ENCODE results near the gene TANGO2.

Gene TANGO2

GRCh38 chr22:20012741-20013331 is 8.1 kb upstream of the TANGO2 start:
- Histone ChIP-seq H3K4me2 (ENCODE audit: low read length, poor library complexity, severe bottlenecking) (no peak overlapping the region), H3K4ac (ENCODE audit: low read depth in 1 of 2, low read length in 2 of 2) (no peak overlapping the region), H3K18ac (ENCODE audit: low read depth in 1 of 2, low read length in 2 of 2) (peak overlapping the region in 1 of 2 experiments; percentile 46), H2BK15ac (ENCODE audit: low read depth, poor library complexity, severe bottlenecking) (no peak overlapping the region), H3K36me3 (ENCODE audit: control insufficient read depth in 1 of 2, insufficient read depth in 2 of 2, low read depth in 1 of 2, low read length in 2 of 2) (no peaks in the 10 kb centered on the region), H3K27ac (ENCODE audit: low read length, poor library complexity, severe bottlenecking) (no peak overlapping the region), H2AK5ac (ENCODE audit: low read length, severe bottlenecking) (peak overlapping the region; percentile 6), H3K23ac (ENCODE audit: low read length in 2 of 2) (no peak overlapping the region), H3K9me3 (ENCODE audit: control insufficient read depth, low read length) (no peaks in the 10 kb centered on the region), H2AFZ (ENCODE audit: low read depth, low read length) (peak overlapping the region; percentile 6), H3K9ac (ENCODE audit: low read length) (no peak overlapping the region), H2BK12ac (ENCODE audit: low read length in 2 of 2) (no peak overlapping the region), H4K91ac (ENCODE audit: low read length) (no peak overlapping the region), H2BK5ac (ENCODE audit: low read depth, low read length, poor library complexity, severe bottlenecking) (no peak overlapping the region), H3K4me3 (ENCODE audit: insufficient read depth in 1 of 2, low read depth in 1 of 2, low read length in 2 of 2) (no peak overlapping the region), H3K14ac (ENCODE audit: low read length in 2 of 2) (peak overlapping the region in 1 of 2 experiments; percentile 50), H3K27me3 (ENCODE audit: control insufficient read depth in 1 of 2, insufficient read depth in 1 of 2, low read length in 2 of 2) (peaks cover 19 to 28% of the 10 kb centered on the region in 2 experiments), H3K4me1 (ENCODE audit: control insufficient read depth, insufficient read depth, low read depth, low read length) (peaks cover 26% of the 10 kb centered on the region), H3K79me1 (replicated peaks; ENCODE audit: low read length, poor library complexity, severe bottlenecking) (peaks cover 3% of the 10 kb centered on the region), H4K8ac (ENCODE audit: low read length) (no peak overlapping the region), H2BK120ac (ENCODE audit: low read depth, low read length) (no peak overlapping the region)
- WGBS, result 89% methylated on average over 10 of the region's 10 CpGs
- no peak for DNase-seq

- Histone ChIP-seq H3K9ac (ENCODE audit: low read length) (no peak overlapping the region), H4K8ac (ENCODE audit: low read length) (no peak overlapping the region), H2BK12ac (ENCODE audit: low read length in 2 of 2) (no peak overlapping the region), H3K27ac (ENCODE audit: low read length, poor library complexity, severe bottlenecking) (no peak overlapping the region), H2BK120ac (ENCODE audit: low read depth, low read length) (no peak overlapping the region), H2AK5ac (ENCODE audit: low read length, severe bottlenecking) (no peak overlapping the region), H3K23ac (ENCODE audit: low read length in 2 of 2) (no peak overlapping the region), H2BK15ac (ENCODE audit: low read depth, poor library complexity, severe bottlenecking) (no peak overlapping the region), H2BK5ac (ENCODE audit: low read depth, low read length, poor library complexity, severe bottlenecking) (no peak overlapping the region), H3K14ac (ENCODE audit: low read length in 2 of 2) (no peak overlapping the region), H3K9me3 (ENCODE audit: control insufficient read depth, low read length) (no peaks in the 10 kb centered on the region), H3K36me3 (ENCODE audit: control insufficient read depth in 1 of 2, insufficient read depth in 2 of 2, low read depth in 1 of 2, low read length in 2 of 2) (no peaks in the 10 kb centered on the region), H4K91ac (ENCODE audit: low read length) (no peak overlapping the region), H3K27me3 (ENCODE audit: control insufficient read depth in 1 of 2, insufficient read depth in 1 of 2, low read length in 2 of 2) (peaks cover 24 to 34% of the 10 kb centered on the region in 2 experiments), H3K79me1 (replicated peaks; ENCODE audit: low read length, poor library complexity, severe bottlenecking) (peaks cover 3% of the 10 kb centered on the region), H3K18ac (ENCODE audit: low read depth in 1 of 2, low read length in 2 of 2) (no peak overlapping the region), H3K4me2 (ENCODE audit: low read length, poor library complexity, severe bottlenecking) (no peak overlapping the region), H3K4me1 (ENCODE audit: control insufficient read depth, insufficient read depth, low read depth, low read length) (peaks cover 24% of the 10 kb centered on the region), H3K4me3 (ENCODE audit: insufficient read depth in 1 of 2, low read depth in 1 of 2, low read length in 2 of 2) (no peak overlapping the region), H3K4ac (ENCODE audit: low read depth in 1 of 2, low read length in 2 of 2) (no peak overlapping the region), H2AFZ (ENCODE audit: low read depth, low read length) (no peak overlapping the region)
- 4% methylated on average over 11 of the region's 11 CpGs for WGBS
- DNase-seq, result peak; percentile 60
Measured at GRCh38 chr22:20013382-20013871, 7.5 kb upstream of the TANGO2 start.

- no peak overlapping the region for H3K4ac ChIP-seq (ENCODE audit: low read depth in 1 of 2, low read length in 2 of 2)
- H4K91ac ChIP-seq (ENCODE audit: low read length), result no peak overlapping the region
- H3K4me2 ChIP-seq (ENCODE audit: low read length, poor library complexity, severe bottlenecking), result peak overlapping the region; percentile 30
- no peak overlapping the region for H2BK15ac ChIP-seq (ENCODE audit: low read depth, poor library complexity, severe bottlenecking)
- peaks cover 27 to 41% of the 10 kb centered on the region in 2 experiments for H3K27me3 ChIP-seq (ENCODE audit: control insufficient read depth in 1 of 2, insufficient read depth in 1 of 2, low read length in 2 of 2)
- H2BK120ac ChIP-seq (ENCODE audit: low read depth, low read length), result no peak overlapping the region
- WGBS, result 90% methylated on average over 5 of the region's 5 CpGs
- no peak overlapping the region for H3K14ac ChIP-seq (ENCODE audit: low read length in 2 of 2)
- no peaks in the 10 kb centered on the region for H3K9me3 ChIP-seq (ENCODE audit: control insufficient read depth, low read length)
- no peak overlapping the region for H2AFZ ChIP-seq (ENCODE audit: low read depth, low read length)
- no peak overlapping the region for H3K23ac ChIP-seq (ENCODE audit: low read length in 2 of 2)
- DNase-seq, result no peak
- H2BK5ac ChIP-seq (ENCODE audit: low read depth, low read length, poor library complexity, severe bottlenecking), result no peak overlapping the region
- no peak overlapping the region for H3K4me3 ChIP-seq (ENCODE audit: insufficient read depth in 1 of 2, low read depth in 1 of 2, low read length in 2 of 2)
- H3K79me1 ChIP-seq (replicated peaks; ENCODE audit: low read length, poor library complexity, severe bottlenecking), result peaks cover 3% of the 10 kb centered on the region
- no peak overlapping the region for H3K27ac ChIP-seq (ENCODE audit: low read length, poor library complexity, severe bottlenecking)
- peaks cover 23% of the 10 kb centered on the region for H3K4me1 ChIP-seq (ENCODE audit: control insufficient read depth, insufficient read depth, low read depth, low read length)
- H2AK5ac ChIP-seq (ENCODE audit: low read length, severe bottlenecking), result no peak overlapping the region
- H4K8ac ChIP-seq (ENCODE audit: low read length), result no peak overlapping the region
- H3K9ac ChIP-seq (ENCODE audit: low read length), result no peak overlapping the region
- no peak overlapping the region for H3K18ac ChIP-seq (ENCODE audit: low read depth in 1 of 2, low read length in 2 of 2)
- H3K36me3 ChIP-seq (ENCODE audit: control insufficient read depth in 1 of 2, insufficient read depth in 2 of 2, low read depth in 1 of 2, low read length in 2 of 2), result no peaks in the 10 kb centered on the region
- no peak overlapping the region for H2BK12ac ChIP-seq (ENCODE audit: low read length in 2 of 2)
Measured at GRCh38 chr22:20014526-20015186, 6.3 kb upstream of the TANGO2 start.

- peaks cover 24% of the 10 kb centered on the region for H3K4me1 ChIP-seq (ENCODE audit: control insufficient read depth, insufficient read depth, low read depth, low read length)
- no peak overlapping the region for H3K4ac ChIP-seq (ENCODE audit: low read depth in 1 of 2, low read length in 2 of 2)
- no peak overlapping the region for H3K14ac ChIP-seq (ENCODE audit: low read length in 2 of 2)
- no peak overlapping the region for H3K18ac ChIP-seq (ENCODE audit: low read depth in 1 of 2, low read length in 2 of 2)
- H3K4me3 ChIP-seq (ENCODE audit: insufficient read depth in 1 of 2, low read depth in 1 of 2, low read length in 2 of 2), result no peak overlapping the region
- H3K9ac ChIP-seq (ENCODE audit: low read length), result no peak overlapping the region
- no peak for DNase-seq
- no peaks in the 10 kb centered on the region for H3K9me3 ChIP-seq (ENCODE audit: control insufficient read depth, low read length)
- no peak overlapping the region for H2BK120ac ChIP-seq (ENCODE audit: low read depth, low read length)
- no peaks in the 10 kb centered on the region for H3K36me3 ChIP-seq (ENCODE audit: control insufficient read depth in 1 of 2, insufficient read depth in 2 of 2, low read depth in 1 of 2, low read length in 2 of 2)
- H2BK5ac ChIP-seq (ENCODE audit: low read depth, low read length, poor library complexity, severe bottlenecking), result no peak overlapping the region
- no peak overlapping the region for H2BK12ac ChIP-seq (ENCODE audit: low read length in 2 of 2)
- no peak overlapping the region for H3K23ac ChIP-seq (ENCODE audit: low read length in 2 of 2)
- no peak overlapping the region for H4K8ac ChIP-seq (ENCODE audit: low read length)
- H3K27ac ChIP-seq (ENCODE audit: low read length, poor library complexity, severe bottlenecking), result no peak overlapping the region
- no peak overlapping the region for H2AK5ac ChIP-seq (ENCODE audit: low read length, severe bottlenecking)
- H2BK15ac ChIP-seq (ENCODE audit: low read depth, poor library complexity, severe bottlenecking), result no peak overlapping the region
- no peak overlapping the region for H4K91ac ChIP-seq (ENCODE audit: low read length)
- no peak overlapping the region for H2AFZ ChIP-seq (ENCODE audit: low read depth, low read length)
- H3K27me3 ChIP-seq (ENCODE audit: control insufficient read depth in 1 of 2, insufficient read depth in 1 of 2, low read length in 2 of 2), result peaks cover 27 to 38% of the 10 kb centered on the region in 2 experiments
- H3K79me1 ChIP-seq (replicated peaks; ENCODE audit: low read length, poor library complexity, severe bottlenecking), result peaks cover 3% of the 10 kb centered on the region
- no peak overlapping the region for H3K4me2 ChIP-seq (ENCODE audit: low read length, poor library complexity, severe bottlenecking)
- whole genome bisulfite sequencing, result 86% methylated on average over 10 of the region's 10 CpGs
Measured at GRCh38 chr22:20015187-20015625, 5.7 kb upstream of the TANGO2 start.

Measured in mesenchymal stem cell (in vitro differentiated cells and primary cell).